OCI-LY3 (cell line): ENCODE measurements around the gene SELENOP.

ENCODE experiments used
- H2AFZ ChIP-seq: fragments of 200-600, 300-600 bp; shearing (Covaris generic); 2 replicates; pipeline ENCODE4 v1.6.0; 2014; ENCODE audit warnings: antibody characterized with exemption, low read depth, low read length
- H3K27ac ChIP-seq: fragments of 200-600, 300-600 bp; sonication (generic); 2 replicates; pipeline ENCODE4 v1.5.1; 2014; ENCODE audit warnings: mild to moderate bottlenecking, low read length, moderate library complexity, mixed read lengths
- H3K27me3 ChIP-seq: fragments of 200-600, 300-600 bp; sonication (generic); 2 replicates; pipeline ENCODE4 v1.6.1; 2014; ENCODE audit warnings: low read depth, low read length, mixed read lengths
- H3K36me3 ChIP-seq: fragments of 200-600, 300-600 bp; sonication (generic); replicated peaks from 2 replicates; pipeline ENCODE3; 2014; ENCODE audit warnings: low read depth, low read length, mixed read lengths
- H3K4me1 ChIP-seq: fragments of 300-600, 200-600 bp; sonication (generic); 2 replicates; pipeline ENCODE4 v1.6.1; 2014; ENCODE audit warnings: low read length, mixed read lengths
- H3K4me2 ChIP-seq: fragments of 200-600, 300-600 bp; sonication (generic); 2 replicates; pipeline ENCODE4 v1.6.1; 2014; ENCODE audit warnings: low read length, mixed read lengths
- H3K4me3 ChIP-seq: fragments of 300-600, 200-600 bp; sonication (generic); 2 replicates; pipeline ENCODE4 v1.5.1; 2014; ENCODE audit warnings: antibody characterized with exemption, mild to moderate bottlenecking, low read length, moderate library complexity
- H3K79me2 ChIP-seq: fragments of 300-600, 200-600 bp; shearing (Covaris generic); 2 replicates; pipeline ENCODE4 v1.6.1; 2014; ENCODE audit warnings: mild to moderate bottlenecking, low read length, mixed read lengths
- H3K9ac ChIP-seq: fragments of 300-600, 200-600 bp; shearing (Covaris generic); 2 replicates; pipeline ENCODE4 v1.6.0; 2014; ENCODE audit warnings: mild to moderate bottlenecking, low read length, moderate library complexity
- H3K9me3 ChIP-seq: fragments of 200-600, 300-600 bp; shearing (Covaris generic); 2 replicates; pipeline ENCODE4 v1.6.1; 2014; ENCODE audit warnings: low read length, mixed read lengths; ENCODE audit not compliant: insufficient read depth
- H4K20me1 ChIP-seq: fragments of 200-600, 300-600 bp; sonication (generic); 2 replicates; pipeline ENCODE4 v1.6.1; 2016; ENCODE audit warnings: low read length, mixed read lengths; ENCODE audit not compliant: insufficient read depth
- EZH2phosphoT487 ChIP-seq: fragments of 200-600 bp; shearing (Covaris generic); IDR thresholded peaks from 2 replicates; pipeline ENCODE4 v1.6.1; 2018; ENCODE audit warnings: antibody characterized with exemption, mixed run types, low read depth
- TF ChIP-seq, protein P1 (sequence below): fragments of 200-600, 300-600 bp; sonication (generic); IDR thresholded peaks from 2 replicates; pipeline ENCODE4 v1.5.1; 2014; ENCODE audit warnings: antibody characterized with exemption, low read length, low read depth

The SELENOP gene

GRCh38 chr5:42840842-42841567, 29.3 kb upstream of the SELENOP start:
- Histone ChIP-seq H3K79me2 (no peaks in the 10 kb centered on the region), H3K27ac (no peak overlapping the region), H3K4me1 (no peaks in the 10 kb centered on the region), H4K20me1 (no peaks in the 10 kb centered on the region), H3K9me3 (no peaks in the 10 kb centered on the region), H2AFZ (no peak overlapping the region), H3K27me3 (no peaks in the 10 kb centered on the region), H3K36me3 (no peaks in the 10 kb centered on the region), H3K4me3 (no peak overlapping the region), H3K4me2 (no peak overlapping the region), H3K9ac (no peak overlapping the region)
- no peak for TF ChIP-seq EZH2phosphoT487

DNA sequence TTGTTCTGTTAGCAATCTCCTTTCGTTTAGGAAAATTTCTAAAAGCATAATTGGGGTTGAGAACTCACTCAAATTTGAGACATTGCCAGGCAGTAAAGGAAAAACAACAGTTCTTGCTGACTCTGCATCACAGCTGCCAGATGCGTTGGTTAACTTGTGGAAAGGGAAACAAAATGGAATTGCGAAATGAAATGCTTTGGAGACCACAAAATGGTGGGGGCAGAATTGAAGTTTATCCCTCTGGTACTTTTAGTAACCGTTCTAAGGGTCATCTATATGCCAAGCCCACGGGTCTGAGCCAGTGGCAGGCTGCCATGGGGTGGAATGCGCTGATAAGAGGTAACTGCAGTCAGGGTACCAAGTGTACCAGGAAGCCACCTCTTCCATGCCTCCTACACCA, 28.6 kb upstream of the SELENOP start:
- Histone ChIP-seq H3K27me3 (no peaks in the 10 kb centered on the region), H3K27ac (no peak overlapping the region), H3K9me3 (no peaks in the 10 kb centered on the region), H3K36me3 (no peaks in the 10 kb centered on the region), H3K4me2 (no peak overlapping the region), H3K9ac (no peak overlapping the region), H3K4me1 (no peaks in the 10 kb centered on the region), H2AFZ (no peak overlapping the region), H3K4me3 (no peak overlapping the region), H4K20me1 (no peaks in the 10 kb centered on the region), H3K79me2 (no peaks in the 10 kb centered on the region)
- TF ChIP-seq, protein P1, sequence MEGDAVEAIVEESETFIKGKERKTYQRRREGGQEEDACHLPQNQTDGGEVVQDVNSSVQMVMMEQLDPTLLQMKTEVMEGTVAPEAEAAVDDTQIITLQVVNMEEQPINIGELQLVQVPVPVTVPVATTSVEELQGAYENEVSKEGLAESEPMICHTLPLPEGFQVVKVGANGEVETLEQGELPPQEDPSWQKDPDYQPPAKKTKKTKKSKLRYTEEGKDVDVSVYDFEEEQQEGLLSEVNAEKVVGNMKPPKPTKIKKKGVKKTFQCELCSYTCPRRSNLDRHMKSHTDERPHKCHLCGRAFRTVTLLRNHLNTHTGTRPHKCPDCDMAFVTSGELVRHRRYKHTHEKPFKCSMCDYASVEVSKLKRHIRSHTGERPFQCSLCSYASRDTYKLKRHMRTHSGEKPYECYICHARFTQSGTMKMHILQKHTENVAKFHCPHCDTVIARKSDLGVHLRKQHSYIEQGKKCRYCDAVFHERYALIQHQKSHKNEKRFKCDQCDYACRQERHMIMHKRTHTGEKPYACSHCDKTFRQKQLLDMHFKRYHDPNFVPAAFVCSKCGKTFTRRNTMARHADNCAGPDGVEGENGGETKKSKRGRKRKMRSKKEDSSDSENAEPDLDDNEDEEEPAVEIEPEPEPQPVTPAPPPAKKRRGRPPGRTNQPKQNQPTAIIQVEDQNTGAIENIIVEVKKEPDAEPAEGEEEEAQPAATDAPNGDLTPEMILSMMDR: no peak
- TF ChIP-seq EZH2phosphoT487: no peak

DNA sequence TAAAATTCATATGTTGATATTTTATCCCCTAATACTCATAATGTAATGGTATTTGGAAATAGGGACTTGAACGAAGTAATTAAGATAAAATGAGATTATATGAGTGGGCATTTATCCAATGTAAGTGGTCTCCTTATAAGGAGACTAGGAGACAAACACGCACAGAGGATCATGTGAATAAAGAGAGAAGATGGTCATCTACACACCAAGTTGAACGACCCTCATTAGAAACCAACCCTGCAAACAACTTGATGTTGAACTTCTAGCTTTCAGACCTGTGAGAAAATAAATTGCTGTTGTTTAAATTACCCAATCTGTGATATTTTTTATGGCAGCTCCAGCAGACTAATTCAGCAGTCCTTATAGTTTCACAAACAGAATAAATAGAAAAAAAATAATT, 27.5 kb upstream of the SELENOP start:
- no peak overlapping the region for H3K4me3 ChIP-seq
- no peaks in the 10 kb centered on the region for H4K20me1 ChIP-seq
- no peaks in the 10 kb centered on the region for H3K4me1 ChIP-seq
- no peak for TF ChIP-seq EZH2phosphoT487
- TF ChIP-seq, protein P1: no peak
- no peaks in the 10 kb centered on the region for H3K27me3 ChIP-seq
- H3K9ac ChIP-seq: no peak overlapping the region
- no peaks in the 10 kb centered on the region for H3K36me3 ChIP-seq
- no peaks in the 10 kb centered on the region for H3K79me2 ChIP-seq
- H3K27ac ChIP-seq: no peak overlapping the region
- H3K4me2 ChIP-seq: no peak overlapping the region
- H3K9me3 ChIP-seq: no peaks in the 10 kb centered on the region
- no peak overlapping the region for H2AFZ ChIP-seq

DNA sequence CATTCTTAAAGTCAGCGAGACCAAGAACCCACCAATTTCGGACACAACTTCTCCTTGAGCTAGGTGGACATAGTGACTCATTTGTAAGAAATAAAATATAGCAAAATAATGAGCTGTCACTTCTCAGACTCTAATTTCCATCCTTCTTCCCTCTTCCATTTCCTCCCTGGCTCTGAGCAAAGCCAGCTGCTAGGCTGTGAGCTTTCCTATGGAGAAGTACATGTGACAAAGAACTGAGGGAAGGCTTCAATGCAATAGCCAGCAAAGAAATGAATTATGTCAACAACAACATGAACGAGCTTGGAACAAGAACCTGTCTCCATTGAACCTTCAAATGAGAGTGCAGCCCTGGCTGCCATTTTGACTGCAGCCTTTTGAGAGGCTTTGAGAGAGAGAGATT, 25.9 kb upstream of the SELENOP start:
- Histone ChIP-seq H3K4me3 (no peak overlapping the region), H3K9me3 (no peaks in the 10 kb centered on the region), H3K27ac (no peak overlapping the region), H4K20me1 (no peaks in the 10 kb centered on the region), H3K27me3 (no peaks in the 10 kb centered on the region), H3K9ac (no peak overlapping the region), H3K4me2 (no peak overlapping the region), H2AFZ (no peak overlapping the region), H3K4me1 (no peaks in the 10 kb centered on the region), H3K36me3 (no peaks in the 10 kb centered on the region), H3K79me2 (no peaks in the 10 kb centered on the region)
- TF ChIP-seq, protein P1: no peak
- no peak for TF ChIP-seq EZH2phosphoT487
